DMS 273 (cell line): ENCODE measurements around the gene SH3BP5.

Source experiments
- DNase-seq: peaks from one replicate; lab custom pipeline; 2025; ENCODE audit not compliant: unreplicated experiment; lab: John Stamatoyannopoulos, UW

Gene SH3BP5

DNA sequence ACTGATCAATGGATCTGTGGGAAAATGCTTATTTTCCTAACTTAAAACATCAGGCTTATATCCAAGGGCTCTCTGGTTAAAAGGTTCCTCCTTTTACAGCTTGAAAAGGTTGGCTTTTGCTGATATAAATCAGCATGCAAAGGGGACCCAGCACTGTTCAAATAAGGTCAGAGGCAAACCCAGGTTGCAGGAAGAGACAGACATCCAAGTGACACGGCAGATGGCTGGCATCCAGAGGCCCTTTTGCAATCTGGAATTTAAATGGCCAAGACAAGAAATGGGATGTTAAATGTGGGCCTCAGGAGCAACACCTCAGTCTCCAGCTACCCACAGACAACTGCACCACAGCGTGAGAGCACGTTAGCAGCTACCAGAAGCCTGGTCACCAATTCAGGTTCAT lies 6.3 kb downstream of the SH3BP5 start:
- peak; percentile 62 for DNase-seq

DNA sequence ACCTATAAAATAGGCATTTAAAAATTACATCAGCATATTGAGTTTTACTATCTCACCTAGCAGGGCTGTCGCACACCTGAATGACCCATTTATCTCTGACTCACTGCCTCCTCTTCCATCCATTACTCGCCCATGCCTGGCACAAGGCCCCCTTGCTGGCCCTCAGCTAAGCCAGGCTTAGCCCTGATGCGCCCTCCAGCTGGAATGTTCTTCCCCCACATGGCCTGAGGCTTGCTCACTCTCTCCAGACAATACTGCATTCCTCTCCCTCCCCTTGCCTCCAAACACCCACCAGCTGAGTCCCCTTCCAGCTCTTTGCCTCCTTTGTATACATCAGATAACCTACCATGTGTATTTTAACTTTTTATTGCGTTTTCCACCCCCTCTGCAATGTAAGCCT lies 7.2 kb downstream of the SH3BP5 start:
- DNase-seq: peak; percentile 14

DNA sequence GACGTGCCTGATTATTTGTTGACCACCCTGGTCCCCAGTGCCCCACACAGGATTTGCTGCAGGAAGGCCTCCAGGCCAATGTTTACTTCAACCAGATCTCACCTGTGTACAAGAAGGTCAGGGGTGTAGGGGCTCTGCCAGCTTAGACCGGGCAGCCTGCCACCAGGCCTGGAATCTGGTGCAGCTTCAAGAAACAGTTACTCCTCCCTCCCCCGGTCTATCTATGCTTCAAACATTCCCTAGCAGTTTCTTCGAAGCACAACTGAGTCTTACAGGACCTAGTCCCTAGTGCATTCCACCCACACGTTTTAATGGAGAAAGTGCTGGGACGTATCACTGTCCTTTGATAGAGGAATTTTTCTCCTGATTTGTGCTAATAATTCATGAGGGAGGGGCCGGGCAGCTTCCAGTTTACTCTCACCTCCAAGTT lies 8.0 kb downstream of the SH3BP5 start:
- DNase-seq: peak; percentile 17

DNA sequence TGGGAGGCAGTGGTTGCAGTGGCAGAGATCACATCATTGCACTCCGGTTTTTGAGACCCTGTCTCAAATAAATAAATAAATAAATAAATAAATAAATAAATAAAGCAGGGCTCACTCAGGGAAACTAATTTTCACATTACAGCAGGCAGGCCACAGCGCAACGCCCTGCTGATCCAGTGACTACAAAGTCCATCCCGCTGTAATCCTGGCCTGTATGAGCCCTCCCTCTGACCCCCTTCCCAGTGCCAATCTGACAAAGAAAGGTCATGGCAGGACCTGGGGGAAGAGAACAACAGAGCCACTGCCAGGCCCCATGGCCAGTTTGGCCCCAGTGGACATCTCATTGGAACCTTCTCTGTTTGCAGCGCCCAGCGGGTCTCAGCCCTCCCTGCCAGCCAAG lies 9.3 kb downstream of the SH3BP5 start:
- DNase-seq: no peak

DNA sequence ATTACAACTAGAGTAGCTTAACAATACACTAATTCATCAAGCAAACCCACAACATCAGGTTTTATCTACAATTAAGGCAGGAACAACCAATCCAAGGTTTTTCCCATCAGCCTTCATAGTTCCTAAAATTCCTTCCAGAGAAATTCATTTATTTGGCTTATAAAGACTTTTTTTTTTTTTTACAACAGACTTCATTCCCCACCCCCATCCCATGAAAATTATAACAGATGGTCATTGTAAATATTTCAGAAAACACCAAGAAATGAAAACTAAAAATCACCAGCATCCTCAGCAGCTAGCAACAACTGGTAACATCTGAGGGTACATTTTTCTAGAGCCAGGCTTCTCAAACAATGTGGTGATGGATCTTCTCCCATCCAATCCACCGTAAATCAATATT lies 11.0 kb downstream of the SH3BP5 start:
- DNase-seq: no peak

DNA sequence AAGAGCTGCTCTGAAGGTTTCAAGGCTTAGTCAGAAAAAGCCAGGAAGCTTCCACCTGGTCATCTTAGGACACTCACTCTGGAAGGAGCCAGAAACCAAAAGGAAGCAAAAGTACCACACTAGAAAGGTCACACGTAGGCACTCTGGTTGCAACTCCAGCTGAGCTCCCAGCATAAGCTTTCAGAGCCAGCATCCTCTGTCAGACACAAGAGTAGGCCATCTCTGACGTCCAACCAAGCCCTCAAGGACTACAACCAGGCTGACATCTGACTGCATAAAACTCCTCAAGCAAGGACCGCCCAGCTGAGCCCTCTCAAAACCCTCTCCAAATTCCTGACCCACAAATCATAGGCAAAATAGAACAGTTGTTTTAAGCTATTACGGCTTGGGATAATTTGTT lies 12.8 kb downstream of the SH3BP5 start:
- no peak for DNase-seq

DNA sequence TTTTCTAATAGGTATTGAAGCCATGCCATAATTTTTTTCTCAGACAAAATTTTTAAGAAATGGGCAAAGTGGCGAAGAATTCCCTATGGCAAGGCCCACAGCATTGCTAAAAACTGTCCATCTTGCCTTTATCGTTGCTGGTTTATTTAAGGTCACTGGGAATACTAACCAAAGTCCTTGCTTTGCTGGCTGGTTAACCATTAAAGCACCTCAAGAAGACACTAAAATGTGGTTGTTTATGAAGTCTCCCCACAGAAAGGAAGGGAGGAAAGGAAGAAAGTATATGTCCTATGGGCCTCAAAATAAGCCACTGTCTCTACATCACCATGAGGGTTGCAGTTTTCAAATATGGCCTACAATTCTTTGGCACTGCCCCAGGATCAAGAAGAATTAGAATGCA lies 13.2 kb downstream of the SH3BP5 start:
- DNase-seq: no peak

DNA sequence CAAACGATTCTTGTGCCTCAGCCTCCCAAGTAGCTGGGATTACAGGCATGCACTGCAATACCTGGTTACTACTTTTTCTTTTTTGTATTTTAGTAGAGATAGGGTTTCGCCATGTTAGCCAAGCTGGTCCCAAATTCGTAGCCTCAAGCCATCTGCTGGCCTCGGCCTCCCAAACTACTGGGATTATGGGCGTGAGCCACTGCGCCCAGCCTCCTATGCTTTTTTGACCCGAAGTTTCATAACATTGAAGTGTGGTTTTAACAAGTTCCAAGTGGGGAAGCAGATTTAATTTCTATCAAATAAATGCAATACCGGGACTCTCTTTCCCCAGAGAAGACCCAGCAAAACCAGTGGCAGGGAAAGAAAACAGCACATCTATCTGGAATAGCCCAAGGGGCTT lies 13.7 kb downstream of the SH3BP5 start:
- no peak for DNase-seq

DNA sequence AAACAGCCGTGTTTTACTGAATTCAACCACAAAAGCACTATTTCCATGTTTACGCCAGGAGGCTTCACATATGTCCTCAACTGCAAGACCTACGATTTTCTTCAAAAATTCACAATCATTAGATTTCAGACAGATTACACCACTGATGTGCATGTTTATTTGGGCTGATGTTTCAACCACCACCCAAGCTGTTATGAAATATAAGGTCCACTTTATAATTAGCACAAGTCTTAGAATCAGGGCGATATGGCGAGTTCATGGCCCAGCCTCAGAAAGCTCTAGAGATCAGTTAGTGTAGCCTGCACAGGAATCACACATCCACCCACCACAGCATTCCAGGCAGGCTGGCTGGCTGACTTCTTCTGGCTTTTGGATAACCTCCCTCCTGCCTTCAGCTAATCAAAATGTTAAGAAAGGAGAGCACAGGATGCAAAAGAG lies 15.4 kb downstream of the SH3BP5 start:
- no peak for DNase-seq

DNA sequence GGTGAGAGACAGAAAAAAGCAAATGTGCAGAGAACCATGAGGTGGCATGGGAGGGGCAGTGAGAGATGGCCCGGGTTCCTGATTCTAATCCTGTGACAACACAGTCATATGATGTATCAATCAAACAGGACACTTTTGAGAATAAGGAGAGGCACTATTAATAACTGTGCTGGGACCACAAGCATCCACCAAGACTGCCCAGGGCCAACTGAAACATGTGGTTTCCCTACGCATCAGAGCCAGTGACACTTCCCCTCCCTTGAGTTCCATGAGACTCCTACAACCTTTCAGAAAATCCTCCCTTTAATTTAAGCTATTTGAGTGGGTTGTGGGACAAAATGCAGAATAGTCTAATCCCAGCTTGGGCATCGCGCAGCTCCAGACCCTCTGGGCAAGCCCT lies 17.4 kb downstream of the SH3BP5 start:
- DNase-seq: no peak

DNA sequence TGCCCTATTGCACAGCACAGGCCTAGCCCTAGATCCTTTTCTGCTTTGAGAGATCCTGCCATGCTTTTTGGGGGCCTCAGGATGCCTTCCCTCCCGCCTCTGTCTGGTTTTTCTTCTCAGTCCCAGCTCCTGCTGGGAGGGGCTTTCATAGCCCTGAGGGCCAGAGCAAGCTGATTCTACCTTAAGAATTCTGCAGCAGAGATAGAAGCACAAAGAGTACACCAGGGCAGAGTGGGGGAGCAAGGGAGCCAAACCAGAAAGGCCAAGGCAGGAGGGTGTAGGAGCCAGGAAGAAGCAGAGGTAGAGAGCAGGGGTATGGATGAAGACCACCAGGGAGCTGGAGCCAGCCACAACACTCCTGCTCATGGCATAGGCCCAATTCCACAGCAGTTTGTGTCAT lies 18.1 kb downstream of the SH3BP5 start:
- DNase-seq: no peak

DNA sequence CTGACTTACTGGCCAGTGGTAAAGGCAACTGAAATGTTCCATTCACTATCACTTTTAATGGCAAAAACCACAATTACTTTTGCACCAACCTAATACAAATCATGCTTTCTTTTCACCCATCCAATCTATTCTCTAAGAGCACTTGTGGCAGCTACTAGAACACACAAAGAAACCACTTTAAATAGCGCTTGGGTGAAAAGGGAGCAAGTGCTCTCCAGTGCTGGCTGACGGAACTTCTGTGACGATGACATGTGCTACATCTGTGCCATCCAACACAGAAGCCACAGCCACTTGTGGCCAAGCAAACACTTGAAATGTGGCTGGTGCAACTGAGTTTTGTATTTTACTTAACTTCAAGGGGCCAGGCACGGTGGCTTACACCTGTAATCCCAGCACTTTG lies 18.9 kb downstream of the SH3BP5 start:
- DNase-seq: no peak

DNA sequence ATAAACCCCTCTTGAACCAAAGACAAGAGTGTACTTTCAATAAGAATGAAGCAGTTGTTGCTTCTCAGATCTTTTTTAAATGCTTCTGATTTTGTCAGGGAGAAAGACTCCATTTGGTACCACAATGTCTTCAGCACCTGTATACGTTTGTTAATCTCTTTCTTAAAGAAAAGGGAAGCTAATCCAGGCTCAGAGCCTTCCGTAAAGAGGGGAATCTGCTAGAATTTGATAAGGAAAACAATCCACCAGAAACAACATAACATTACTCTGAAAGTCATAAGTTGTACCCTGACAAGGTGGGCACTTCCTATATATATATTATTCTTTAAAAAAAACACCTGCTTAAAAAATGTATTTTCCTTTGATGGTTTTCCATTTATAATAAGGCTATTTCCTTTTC lies 19.8 kb downstream of the SH3BP5 start:
- no peak for DNase-seq

DNA sequence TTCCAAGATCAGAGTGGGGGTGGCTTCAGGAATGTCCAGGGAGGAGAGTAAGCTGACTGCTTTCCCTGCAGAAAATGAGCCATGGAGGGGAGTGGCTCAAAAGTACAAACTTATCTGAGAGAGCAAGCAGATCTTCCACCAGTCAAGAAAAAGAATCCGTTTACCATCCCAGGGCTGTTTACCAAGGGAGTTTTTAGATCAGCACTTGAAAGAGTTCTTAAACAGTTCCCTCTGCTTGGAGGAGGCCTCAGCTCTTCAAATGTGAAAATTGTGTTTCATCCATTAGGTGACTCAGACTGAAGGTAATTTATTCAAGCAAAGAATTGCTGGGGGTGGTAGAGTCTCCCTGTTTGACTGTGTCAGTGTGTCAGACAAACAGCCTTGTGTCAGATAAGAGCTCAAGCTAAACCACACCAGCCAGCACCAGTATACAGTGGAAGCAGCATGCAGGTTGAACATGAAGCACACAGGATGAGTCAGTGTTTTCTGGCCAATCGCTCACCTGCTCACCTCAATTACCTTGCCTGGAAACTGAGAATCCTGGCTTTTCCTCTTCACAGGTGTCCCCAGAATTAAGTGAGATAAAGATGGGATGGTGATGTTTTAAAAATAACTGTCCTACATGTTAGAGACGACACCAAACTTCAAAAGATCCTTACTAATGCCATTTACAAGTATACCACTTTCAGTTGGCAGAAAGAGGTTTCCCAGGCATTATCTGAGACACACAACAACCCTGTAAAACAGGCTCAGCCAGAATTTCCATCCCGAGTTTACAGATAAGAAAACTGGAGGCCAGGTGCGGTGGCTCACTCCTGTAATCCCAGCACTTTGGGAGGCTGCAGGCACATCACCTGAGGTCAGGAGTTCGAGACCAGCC lies 21.7 kb downstream of the SH3BP5 start:
- DNase-seq: no peak

DNA sequence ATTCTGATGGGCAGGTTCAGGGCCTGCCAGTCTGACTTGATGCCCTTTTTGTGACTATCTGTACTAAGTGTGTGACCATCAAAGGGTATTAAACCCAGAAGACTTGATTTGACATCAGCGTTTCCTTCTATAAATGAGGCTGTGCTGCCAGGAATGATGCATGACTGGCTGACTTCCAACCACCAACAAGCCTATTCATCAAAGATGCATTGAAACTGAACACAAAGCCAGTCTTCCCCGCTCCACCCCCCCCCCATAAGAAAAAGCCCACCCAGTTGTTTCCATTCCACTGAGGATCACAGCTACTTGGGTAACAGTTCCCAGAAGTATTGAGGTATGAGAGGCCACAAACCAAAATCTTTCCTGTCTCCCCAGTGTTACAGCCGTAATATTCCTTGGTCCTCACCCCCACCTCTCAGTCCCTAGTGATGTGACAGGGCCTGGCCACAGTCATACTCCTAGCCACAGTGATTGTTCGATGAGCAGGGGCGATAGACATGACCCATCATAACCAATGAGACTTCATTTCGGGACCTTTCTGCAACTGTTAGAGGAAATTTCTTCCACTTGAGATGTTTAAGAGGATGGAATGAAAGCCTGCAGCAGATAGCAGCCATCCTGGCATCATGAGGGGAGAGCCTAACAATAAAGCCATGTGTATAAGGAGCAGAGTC lies 22.6 kb downstream of the SH3BP5 start:
- DNase-seq: no peak

DNA sequence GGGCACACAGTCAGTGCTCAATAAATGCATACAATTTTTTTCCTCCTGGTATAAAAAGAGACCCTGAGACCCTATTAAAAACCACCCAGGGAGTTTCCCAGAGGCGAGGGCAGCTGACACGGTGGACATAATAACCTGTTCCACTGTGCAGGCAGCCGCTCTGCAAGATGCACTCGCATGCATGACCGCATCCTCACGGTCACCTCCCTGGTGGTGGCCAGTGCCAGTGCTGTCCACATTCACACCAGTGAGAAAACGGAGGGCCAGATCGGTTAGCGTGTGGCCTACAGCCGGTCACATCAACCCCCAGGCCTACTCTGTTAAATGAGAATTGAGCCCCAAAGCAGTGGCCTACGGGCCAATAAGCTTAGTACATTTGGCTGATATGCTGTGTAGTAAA lies 24.8 kb downstream of the SH3BP5 start:
- no peak for DNase-seq

DNA sequence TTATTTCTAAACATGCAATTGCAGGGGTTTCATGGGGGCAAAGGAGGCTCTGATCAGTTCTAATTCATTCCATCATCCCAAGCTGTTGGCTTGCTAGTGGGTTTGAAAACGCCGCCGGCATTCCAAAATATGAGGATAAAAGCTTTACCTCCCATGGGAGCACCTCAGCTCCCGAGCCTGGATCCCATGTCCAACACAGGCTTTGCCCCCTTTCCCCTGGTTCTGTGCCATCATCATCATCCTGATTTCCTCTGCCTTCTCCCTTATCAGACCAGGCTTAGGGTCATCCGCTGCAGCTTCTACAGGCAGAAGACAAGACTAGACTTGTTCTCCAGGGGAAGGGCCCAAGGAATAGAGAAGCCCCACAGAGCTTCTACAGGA lies 25.4 kb downstream of the SH3BP5 start:
- peak; percentile 9 for DNase-seq

DNA sequence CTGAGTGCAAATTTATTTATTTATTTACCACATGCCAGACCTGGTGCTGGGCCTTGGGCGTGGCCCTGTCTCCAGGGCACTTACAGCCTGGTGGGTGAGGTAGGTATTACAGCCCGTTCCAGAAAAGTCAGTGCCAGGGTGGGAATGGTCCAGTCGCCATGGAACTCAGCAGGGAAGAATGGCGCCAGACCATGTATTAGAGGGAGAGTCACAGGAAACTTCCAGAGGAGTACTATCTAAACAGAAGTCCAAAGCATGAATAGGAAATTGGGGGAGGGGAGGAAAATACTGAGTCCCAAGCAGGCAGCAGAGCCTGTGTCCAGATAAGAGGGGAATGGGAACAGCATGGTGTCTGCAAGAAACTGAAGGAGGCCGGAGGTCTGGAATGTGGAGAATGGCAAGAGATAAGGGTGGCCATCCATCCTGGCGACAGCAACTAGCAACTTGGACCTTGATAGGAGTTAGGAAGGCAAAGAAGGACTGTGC lies 27.0 kb downstream of the SH3BP5 start:
- DNase-seq: peak; percentile 65

DNA sequence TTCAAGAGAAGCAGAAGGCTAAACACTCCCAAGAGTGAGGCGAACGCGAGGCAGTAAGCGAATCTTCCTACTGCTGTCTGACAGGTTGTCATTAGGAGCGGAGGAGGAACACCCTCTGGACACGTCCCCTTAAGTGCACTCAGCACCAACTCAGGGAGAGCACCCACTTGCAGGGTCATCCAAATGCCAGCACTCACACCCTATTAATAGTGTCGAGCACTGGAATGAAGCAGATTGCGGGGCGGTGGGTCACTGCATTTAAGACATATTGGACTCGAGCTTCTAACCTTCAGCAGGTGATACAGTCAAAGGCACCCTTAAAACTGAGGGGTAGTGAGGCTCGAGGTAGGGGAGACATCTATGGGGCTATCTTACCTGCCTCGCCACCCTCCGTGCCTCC lies 28.7 kb downstream of the SH3BP5 start:
- no peak for DNase-seq

DNA sequence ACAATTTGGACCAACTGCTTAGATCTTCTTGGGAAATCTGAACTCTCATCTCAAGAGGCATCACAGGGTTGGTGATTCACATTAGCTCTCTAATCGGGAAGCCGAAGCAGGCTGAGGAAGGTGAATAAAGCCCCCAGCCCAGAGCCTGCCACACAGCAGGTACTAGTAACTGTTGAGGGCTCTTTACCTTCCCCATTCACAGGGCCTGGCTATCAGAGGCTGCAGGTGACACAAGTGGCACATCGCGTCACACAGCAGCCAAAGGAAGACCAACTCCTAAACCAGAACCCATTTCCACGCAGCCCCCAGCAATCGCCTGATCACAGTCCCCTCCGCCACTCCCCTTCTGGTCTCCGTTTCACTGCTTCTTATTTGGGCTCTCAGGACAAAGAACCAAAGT lies 29.2 kb downstream of the SH3BP5 start:
- no peak for DNase-seq

DNA sequence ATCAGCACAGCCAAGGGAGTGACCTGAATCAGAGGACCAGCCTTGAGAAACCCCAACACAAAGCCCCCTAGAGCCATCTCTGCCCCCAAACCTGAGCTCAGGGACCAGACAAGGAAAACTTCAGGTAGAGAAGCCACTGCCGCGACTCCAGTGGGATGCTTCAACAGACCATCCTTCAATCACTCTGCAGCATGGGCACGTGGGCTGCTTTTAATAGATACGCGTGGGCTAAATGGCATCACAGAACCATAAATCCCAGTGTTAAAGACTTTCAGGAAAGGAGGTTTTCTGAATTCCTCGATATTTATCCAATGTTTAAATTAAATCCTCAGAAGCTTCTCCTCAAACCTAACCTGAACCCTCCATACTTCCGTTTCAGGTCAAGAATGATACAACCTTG lies 30.6 kb downstream of the SH3BP5 start:
- DNase-seq: no peak

DNA sequence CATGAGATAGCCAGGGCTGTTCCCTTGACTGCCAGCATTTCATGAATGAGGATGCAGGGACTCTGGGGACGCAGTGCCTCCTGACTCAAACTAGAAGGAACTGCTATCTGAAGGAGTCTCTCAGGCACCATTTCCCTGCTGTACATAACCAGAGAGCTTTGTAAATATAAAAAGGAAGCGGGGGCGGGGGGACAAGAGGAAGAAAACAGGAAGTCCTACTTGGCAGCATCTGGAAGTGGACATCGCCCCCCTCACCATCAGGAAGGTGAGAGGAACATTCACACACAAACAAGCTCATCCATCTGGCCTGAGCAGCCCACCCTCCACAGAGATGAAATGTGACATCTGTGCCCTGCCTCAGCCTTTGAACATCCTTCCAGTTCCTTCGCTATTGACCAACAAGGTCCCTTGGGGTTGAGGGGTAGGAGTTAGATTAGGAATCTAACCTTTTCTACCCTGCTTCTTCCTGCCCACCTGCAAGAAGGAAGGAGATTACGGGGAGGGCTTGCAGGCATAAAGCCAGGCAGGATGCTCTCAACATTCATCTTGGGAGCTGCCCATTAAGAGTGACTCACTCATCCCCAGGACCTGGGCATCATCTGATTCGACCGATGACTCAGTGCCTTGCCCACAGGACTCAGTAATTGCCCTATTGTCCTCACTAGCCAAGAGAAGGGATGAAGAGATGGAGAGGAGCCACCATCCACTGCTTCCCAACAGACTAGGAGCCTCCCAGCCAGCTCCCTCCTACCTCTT lies 31.9 kb downstream of the SH3BP5 start:
- DNase-seq: peak; percentile 71
